ENCODE data around the gene GRHL3. TPM values are rescaled to one million over a fixed set of nuclear protein-coding genes. Genes with fewer than 3 reads are reported as not detected.

The GRHL3 gene
- total RNA-seq, 1 donor from 2014 or later, result 17.1 TPM

DNA sequence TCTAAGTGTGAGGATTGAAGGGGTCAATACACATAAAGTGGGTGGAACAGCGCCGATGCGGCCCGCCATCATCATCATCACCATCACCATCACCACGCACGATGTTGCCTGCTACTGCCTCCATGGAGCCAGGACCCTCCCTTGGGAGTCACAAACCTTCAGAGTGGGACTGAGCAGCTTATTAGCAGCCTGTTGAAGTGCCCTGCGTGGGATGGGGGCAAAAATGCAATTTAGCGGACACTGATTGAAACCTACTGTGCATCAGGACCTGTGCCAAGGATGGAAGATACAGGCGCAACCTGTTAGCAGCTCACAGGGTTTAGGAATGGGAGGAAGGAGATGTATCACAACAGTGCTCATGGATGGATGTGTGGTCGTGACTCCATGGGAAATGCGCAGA is 67.8 kb downstream of the GRHL3 start:
- no peak overlapping the region for H3K27ac Mint-ChIP-seq
- H3K4me1 Mint-ChIP-seq, result peaks cover 20% of the 10 kb centered on the region
- peaks cover 10% of the 10 kb centered on the region for H3K36me3 Mint-ChIP-seq
- TF ChIP-seq, protein P1, sequence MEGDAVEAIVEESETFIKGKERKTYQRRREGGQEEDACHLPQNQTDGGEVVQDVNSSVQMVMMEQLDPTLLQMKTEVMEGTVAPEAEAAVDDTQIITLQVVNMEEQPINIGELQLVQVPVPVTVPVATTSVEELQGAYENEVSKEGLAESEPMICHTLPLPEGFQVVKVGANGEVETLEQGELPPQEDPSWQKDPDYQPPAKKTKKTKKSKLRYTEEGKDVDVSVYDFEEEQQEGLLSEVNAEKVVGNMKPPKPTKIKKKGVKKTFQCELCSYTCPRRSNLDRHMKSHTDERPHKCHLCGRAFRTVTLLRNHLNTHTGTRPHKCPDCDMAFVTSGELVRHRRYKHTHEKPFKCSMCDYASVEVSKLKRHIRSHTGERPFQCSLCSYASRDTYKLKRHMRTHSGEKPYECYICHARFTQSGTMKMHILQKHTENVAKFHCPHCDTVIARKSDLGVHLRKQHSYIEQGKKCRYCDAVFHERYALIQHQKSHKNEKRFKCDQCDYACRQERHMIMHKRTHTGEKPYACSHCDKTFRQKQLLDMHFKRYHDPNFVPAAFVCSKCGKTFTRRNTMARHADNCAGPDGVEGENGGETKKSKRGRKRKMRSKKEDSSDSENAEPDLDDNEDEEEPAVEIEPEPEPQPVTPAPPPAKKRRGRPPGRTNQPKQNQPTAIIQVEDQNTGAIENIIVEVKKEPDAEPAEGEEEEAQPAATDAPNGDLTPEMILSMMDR (IDR thresholded peaks at IDR 0.05; ENCODE audit: unreplicated experiment), result no peak
- H3K4me3 Mint-ChIP-seq, result no peak overlapping the region
- no peak for DNase-seq (ENCODE audit: low spot score in 2 of 2, unreplicated experiment in 2 of 2)
- no peaks in the 10 kb centered on the region for H3K9me3 Mint-ChIP-seq
- no peaks in the 10 kb centered on the region for H3K27me3 Mint-ChIP-seq (ENCODE audit: low read depth)

DNA sequence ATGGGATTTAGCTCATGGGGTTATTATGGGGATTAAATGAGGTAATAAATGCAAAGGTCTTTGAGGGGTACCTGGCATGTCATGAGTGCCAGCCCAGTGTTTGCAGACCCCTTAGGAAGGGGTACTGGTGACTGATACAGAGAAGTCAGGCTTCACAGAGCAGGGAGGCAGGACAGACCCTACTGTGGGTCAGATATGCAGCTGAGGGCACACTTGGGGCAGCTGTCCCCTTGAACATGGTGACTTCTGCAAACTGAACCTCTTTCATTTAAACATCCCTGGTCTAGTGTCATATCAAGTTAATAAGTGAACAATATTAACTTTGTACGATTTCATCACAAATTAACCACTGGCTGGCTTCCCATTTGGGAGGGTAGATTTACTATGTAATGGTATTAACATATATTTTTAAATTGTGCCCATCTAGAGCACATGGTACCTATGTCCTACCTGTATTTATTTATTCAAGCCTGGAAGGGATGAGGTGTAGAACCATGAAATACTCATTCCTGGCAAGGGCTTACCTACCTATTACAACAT is 68.5 kb downstream of the GRHL3 start:
- peaks cover 5% of the 10 kb centered on the region for H3K36me3 Mint-ChIP-seq
- no peak for DNase-seq (ENCODE audit: low spot score in 2 of 2, unreplicated experiment in 2 of 2)
- no peak overlapping the region for H3K27ac Mint-ChIP-seq
- no peaks in the 10 kb centered on the region for H3K9me3 Mint-ChIP-seq
- TF ChIP-seq, protein P1 (IDR thresholded peaks at IDR 0.05; ENCODE audit: unreplicated experiment), result no peak
- peaks cover 27% of the 10 kb centered on the region for H3K4me1 Mint-ChIP-seq
- no peaks in the 10 kb centered on the region for H3K27me3 Mint-ChIP-seq (ENCODE audit: low read depth)
- H3K4me3 Mint-ChIP-seq, result no peak overlapping the region

DNA sequence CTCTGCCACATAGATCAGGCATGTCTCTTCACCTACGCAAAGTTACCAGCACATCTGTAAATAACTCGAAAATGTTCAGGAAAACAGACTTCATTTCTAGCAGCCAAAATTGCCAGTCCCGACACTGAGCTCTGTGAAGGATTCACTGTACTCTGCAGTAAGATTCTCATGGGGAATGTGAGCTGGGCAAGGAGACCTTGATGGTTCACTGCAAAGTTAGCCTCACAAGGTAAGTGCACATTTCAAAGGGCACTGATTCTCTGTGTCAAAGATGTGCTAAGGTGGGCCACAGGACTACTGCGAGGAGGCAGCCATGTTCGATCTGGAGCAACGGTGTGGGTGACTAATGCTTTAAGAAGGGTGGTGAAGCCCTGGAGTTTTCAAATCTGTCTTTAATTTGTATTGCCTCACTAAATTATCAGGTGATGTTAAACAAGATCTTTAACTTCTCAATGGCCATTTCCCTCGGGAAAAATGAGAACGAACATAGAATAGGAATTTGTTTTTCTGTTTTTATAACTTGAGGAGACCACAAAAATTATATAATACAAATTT is 69.3 kb downstream of the GRHL3 start:
- Mint-ChIP-seq H3K27me3 (ENCODE audit: low read depth) (no peaks in the 10 kb centered on the region), H3K36me3 (peaks cover 3% of the 10 kb centered on the region), H3K4me3 (no peak overlapping the region), H3K9me3 (no peaks in the 10 kb centered on the region), H3K4me1 (peaks cover 29% of the 10 kb centered on the region), H3K27ac (no peak overlapping the region)
- TF ChIP-seq, protein P1 (IDR thresholded peaks at IDR 0.05; ENCODE audit: unreplicated experiment), result no peak
- no peak for DNase-seq (ENCODE audit: low spot score in 2 of 2, unreplicated experiment in 2 of 2)

DNA sequence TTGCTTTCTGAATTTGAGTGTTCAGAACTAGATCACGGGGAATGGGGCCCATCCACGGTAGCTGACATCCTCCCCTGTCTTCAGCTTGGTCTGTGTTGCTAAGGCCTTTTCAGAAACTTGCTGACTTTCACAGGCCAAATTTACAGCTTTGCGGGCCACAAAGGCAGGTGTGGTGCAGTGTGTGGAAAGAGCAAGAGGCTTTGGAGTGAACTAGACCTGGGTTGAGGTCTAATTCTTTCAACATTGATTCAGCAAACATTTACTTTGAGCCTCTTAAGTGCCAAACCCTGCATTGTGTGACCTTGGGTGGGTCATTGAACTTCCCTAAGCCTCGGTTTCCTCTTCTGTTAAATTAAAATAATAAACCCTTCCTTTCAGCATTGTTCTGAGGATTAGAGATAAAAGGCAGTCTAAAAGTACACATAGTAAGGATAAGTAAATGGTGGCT is 70.1 kb downstream of the GRHL3 start:
- peaks cover 33% of the 10 kb centered on the region for H3K4me1 Mint-ChIP-seq
- TF ChIP-seq, protein P1 (IDR thresholded peaks at IDR 0.05; ENCODE audit: unreplicated experiment), result no peak
- H3K9me3 Mint-ChIP-seq, result no peaks in the 10 kb centered on the region
- H3K4me3 Mint-ChIP-seq, result no peak overlapping the region
- DNase-seq (ENCODE audit: low spot score in 2 of 2, unreplicated experiment in 2 of 2), result no peak
- H3K27me3 Mint-ChIP-seq (ENCODE audit: low read depth), result no peaks in the 10 kb centered on the region
- H3K27ac Mint-ChIP-seq, result no peak overlapping the region
- peaks cover 3% of the 10 kb centered on the region for H3K36me3 Mint-ChIP-seq

- Mint-ChIP-seq H3K27ac (peak overlapping the region; percentile 91), H3K27me3 (ENCODE audit: low read depth) (no peaks in the 10 kb centered on the region), H3K4me1 (peaks cover 33% of the 10 kb centered on the region), H3K36me3 (peaks cover 3% of the 10 kb centered on the region), H3K9me3 (no peaks in the 10 kb centered on the region), H3K4me3 (no peak overlapping the region)
- TF ChIP-seq, protein P1 (IDR thresholded peaks at IDR 0.05; ENCODE audit: unreplicated experiment), result peak; percentile 70
- peak; percentile 57 to 76 for DNase-seq (ENCODE audit: low spot score in 2 of 2, unreplicated experiment in 2 of 2)
Measured at GRCh38 chr1:24390924-24391782, 72.0 kb downstream of the GRHL3 start.
